Keratinocyte (primary cell): ENCODE data around the gene MYBPHL. TPM values are rescaled to one million over a fixed set of nuclear protein-coding genes. Genes with fewer than 3 reads are reported as not detected.

Source experiments
- DNase-seq: peaks from one replicate; pipeline ENCODE4 v3.0.0-alpha.2; 2011; ENCODE audit warnings: low read depth, missing footprints, low spot score
- FAIRE-seq: peaks from 2 replicates; lab custom pipeline; 2011; peaks lifted over from hg19 to GRCh38; lab: Jason Lieb, UNC
- H2AFZ ChIP-seq: 2 replicates; pipeline ENCODE4 v1.6.0; 2012; ENCODE audit warnings: low read length, control low read depth, inconsistent platforms; ENCODE audit not compliant: control insufficient read depth
- H3K27ac ChIP-seq: 2 replicates; pipeline ENCODE4 v1.5.1; 2011; ENCODE audit warnings: low read length; ENCODE audit not compliant: control insufficient read depth, insufficient read depth
- H3K27me3 ChIP-seq: 3 replicates; pipeline ENCODE4 v1.6.0; 2011; ENCODE audit warnings: low read length; ENCODE audit not compliant: control insufficient read depth, insufficient read depth; ENCODE audit errors: extremely low read depth
- H3K36me3 ChIP-seq, 2 experiments: 2 replicates in 1 of 2; 3 replicates in 1 of 2; pipeline ENCODE4 v1.5.1; 2011; ENCODE audit warnings: low read length in 2 of 2, mild to moderate bottlenecking in 1 of 2; ENCODE audit not compliant: control insufficient read depth in 2 of 2, insufficient read depth in 2 of 2; ENCODE audit errors: extremely low read depth in 1 of 2
- H3K4me1 ChIP-seq: 3 replicates; pipeline ENCODE4 v1.5.1; 2011; ENCODE audit warnings: low read length; ENCODE audit not compliant: control insufficient read depth, insufficient read depth; ENCODE audit errors: extremely low read depth
- H3K4me2 ChIP-seq: 3 replicates; pipeline ENCODE4 v1.6.0; 2011; ENCODE audit warnings: low read depth, low read length; ENCODE audit not compliant: control insufficient read depth, insufficient read depth; ENCODE audit errors: extremely low read depth
- H3K4me3 ChIP-seq, 3 experiments: fragments of 200-600 bp in 1 of 3; sonication (generic) in 1 of 3; 2 replicates in 2 of 3; 3 replicates in 1 of 3; pipeline ENCODE4 v1.5.1; 2011 to 2016; ENCODE audit warnings: low read length in 3 of 3, mild to moderate bottlenecking in 3 of 3, control low read depth in 2 of 3, inconsistent platforms in 1 of 3, low read depth in 1 of 3, mixed read lengths in 1 of 3, mixed run types in 1 of 3, moderate library complexity in 1 of 3; ENCODE audit not compliant: control insufficient read depth in 2 of 3, insufficient read depth in 2 of 3; ENCODE audit errors: extremely low read depth in 1 of 3
- H3K79me2 ChIP-seq: 2 replicates; pipeline ENCODE4 v1.6.0; 2012; ENCODE audit warnings: low read length; ENCODE audit not compliant: control insufficient read depth, insufficient read depth
- H3K9ac ChIP-seq: 3 replicates; pipeline ENCODE4 v1.6.0; 2011; ENCODE audit warnings: low read length; ENCODE audit not compliant: control insufficient read depth, insufficient read depth; ENCODE audit errors: extremely low read depth
- H3K9me1 ChIP-seq: 3 replicates; pipeline ENCODE4 v1.6.0; 2011; ENCODE audit warnings: low read length; ENCODE audit not compliant: control insufficient read depth, insufficient read depth; ENCODE audit errors: extremely low read depth
- H3K9me3 ChIP-seq: 2 replicates; pipeline ENCODE4 v1.5.1; 2012; ENCODE audit warnings: low read depth, low read length; ENCODE audit not compliant: control insufficient read depth
- H4K20me1 ChIP-seq: 3 replicates; pipeline ENCODE4 v1.6.0; 2011; ENCODE audit warnings: low read length; ENCODE audit not compliant: control insufficient read depth, insufficient read depth; ENCODE audit errors: extremely low read depth
- EZH2 ChIP-seq: IDR thresholded peaks from one replicate; pipeline ENCODE4 v1.6.1; 2012; ENCODE audit warnings: inconsistent platforms, mild to moderate bottlenecking, low read length, moderate library complexity
- dilution Hi-C: fragments of 300-500 bp; cut with MboI; formaldehyde crosslinking; loops from one replicate; pipeline ENCODE4 v1.7.0; 2020; ENCODE audit warnings: low sequenced_read_pairs; ENCODE audit not compliant: extremely low pct_ligation_motif_present
- polyA plus RNA-seq, 5 experiments: library from polyadenylated mRNA; depleted of rRNA in 3 of 5; stranded (reverse) in 3 of 5; stranded (forward) in 1 of 5; unstranded in 1 of 5; fragments of >200 nt; gene quantifications; 1 replicate in 1 of 5; 2 replicates in 3 of 5; 3 replicates in 1 of 5; pipeline versions ENCODE4 v1.2.1 to v1.2.3, GENCODE V29; 2011 to 2012; ENCODE audit warnings: missing spikeins in 2 of 5, low read depth in 1 of 5, low replicate concordance in 1 of 5
- TF ChIP-seq, protein P1 (sequence below), 3 experiments: IDR thresholded peaks in 1 of 3; conservative IDR thresholded peaks in 1 of 3; optimal IDR thresholded peaks in 1 of 3; 2 replicates in 2 of 3; 3 replicates in 1 of 3; pipeline versions ENCODE3 to v1.5.1; 2011; ENCODE audit warnings: low read length in 3 of 3, mild to moderate bottlenecking in 3 of 3, moderate library complexity in 2 of 3, control low read depth in 1 of 3, inconsistent platforms in 1 of 3; ENCODE audit not compliant: insufficient read depth in 2 of 3; ENCODE audit errors: extremely low read depth in 1 of 3

Gene MYBPHL
- polyA plus RNA-seq, 1 donor (not counting 4 experiments of a cell fraction or from before 2014, with no cell fraction given) = 1.1 TPM

DNA sequence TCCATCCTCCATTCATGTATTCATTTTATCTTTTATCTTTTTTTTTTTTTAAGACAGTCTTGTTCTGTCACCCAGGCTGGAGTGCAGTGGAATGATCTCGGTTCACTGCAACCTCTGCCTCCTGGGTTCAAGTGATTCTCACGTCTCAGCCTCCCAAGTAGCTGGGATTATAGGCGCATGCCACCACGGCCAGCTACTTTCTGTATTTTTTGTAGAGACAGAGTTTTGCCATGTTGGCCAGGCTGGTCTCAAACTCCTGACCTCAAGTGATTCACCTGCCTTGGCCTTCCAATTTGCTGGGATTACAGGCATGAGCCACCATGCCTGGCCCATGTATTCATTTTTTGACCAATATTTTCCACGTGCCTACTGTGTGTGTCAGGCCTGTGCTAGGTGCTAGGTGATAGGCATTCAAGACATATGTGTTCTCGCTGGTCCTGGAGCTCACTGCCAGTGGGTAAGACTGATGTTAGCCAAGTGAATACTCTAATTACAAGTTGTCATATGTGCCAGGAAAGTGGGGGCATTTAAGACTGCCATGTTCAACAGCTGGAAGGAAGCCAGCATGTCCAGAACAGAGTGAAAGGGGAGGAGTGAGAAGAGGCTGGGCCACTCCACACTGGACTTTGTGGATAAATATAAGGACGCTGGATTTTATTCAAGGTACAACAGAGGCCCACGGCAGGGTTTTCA is 62.8 kb downstream of the MYBPHL start:
- TF ChIP-seq, protein P1, sequence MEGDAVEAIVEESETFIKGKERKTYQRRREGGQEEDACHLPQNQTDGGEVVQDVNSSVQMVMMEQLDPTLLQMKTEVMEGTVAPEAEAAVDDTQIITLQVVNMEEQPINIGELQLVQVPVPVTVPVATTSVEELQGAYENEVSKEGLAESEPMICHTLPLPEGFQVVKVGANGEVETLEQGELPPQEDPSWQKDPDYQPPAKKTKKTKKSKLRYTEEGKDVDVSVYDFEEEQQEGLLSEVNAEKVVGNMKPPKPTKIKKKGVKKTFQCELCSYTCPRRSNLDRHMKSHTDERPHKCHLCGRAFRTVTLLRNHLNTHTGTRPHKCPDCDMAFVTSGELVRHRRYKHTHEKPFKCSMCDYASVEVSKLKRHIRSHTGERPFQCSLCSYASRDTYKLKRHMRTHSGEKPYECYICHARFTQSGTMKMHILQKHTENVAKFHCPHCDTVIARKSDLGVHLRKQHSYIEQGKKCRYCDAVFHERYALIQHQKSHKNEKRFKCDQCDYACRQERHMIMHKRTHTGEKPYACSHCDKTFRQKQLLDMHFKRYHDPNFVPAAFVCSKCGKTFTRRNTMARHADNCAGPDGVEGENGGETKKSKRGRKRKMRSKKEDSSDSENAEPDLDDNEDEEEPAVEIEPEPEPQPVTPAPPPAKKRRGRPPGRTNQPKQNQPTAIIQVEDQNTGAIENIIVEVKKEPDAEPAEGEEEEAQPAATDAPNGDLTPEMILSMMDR (optimal IDR thresholded peaks at IDR 0.05 in 1 of 3, IDR thresholded peaks at IDR 0.05 in 1 of 3, conservative IDR thresholded peaks at IDR 0.05 in 1 of 3; ENCODE audit: extremely low read depth in 1 of 3, insufficient read depth in 2 of 3, low read length in 3 of 3) = no peak
- no peak for TF ChIP-seq EZH2
- H3K4me3 ChIP-seq = no peak overlapping the region
- H3K9me1 ChIP-seq = peaks cover 3% of the 10 kb centered on the region
- DNase-seq (no peak), FAIRE-seq (no peak)
- dilution Hi-C loops = no loop called here
- H3K4me1 ChIP-seq = peaks cover 22% of the 10 kb centered on the region
- no peaks in the 10 kb centered on the region for H3K9me3 ChIP-seq
- H2AFZ ChIP-seq = no peak overlapping the region
- no peak overlapping the region for H3K9ac ChIP-seq
- H3K4me2 ChIP-seq = no peak overlapping the region
- no peaks in the 10 kb centered on the region for H3K27me3 ChIP-seq
- H3K27ac ChIP-seq = no peak overlapping the region
- no peaks in the 10 kb centered on the region for H3K79me2 ChIP-seq
- peaks cover 5% of the 10 kb centered on the region for H4K20me1 ChIP-seq
- peaks cover 3 to 4% of the 10 kb centered on the region in 2 experiments for H3K36me3 ChIP-seq

DNA sequence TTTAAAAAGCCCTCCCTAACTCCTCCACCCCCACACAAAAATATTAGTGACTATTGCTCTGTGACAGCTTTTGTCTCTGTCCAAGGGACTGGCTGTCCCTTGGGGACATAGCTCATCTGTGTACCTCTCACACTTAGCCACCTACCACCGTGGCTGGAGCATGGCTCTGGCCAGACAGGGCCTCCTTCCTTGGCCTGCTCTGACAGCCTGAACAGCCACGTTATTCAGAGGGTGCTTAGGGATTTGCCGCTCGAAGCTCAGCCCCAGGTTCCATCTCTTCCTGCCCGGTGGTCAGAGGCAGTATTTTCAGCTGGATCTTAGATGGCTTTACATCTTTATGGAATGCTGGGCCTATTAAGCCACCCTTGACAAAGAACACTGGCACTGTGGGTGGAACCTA is 63.6 kb downstream of the MYBPHL start:
- Histone ChIP-seq H3K27me3 (no peaks in the 10 kb centered on the region), H3K4me1 (peaks cover 29% of the 10 kb centered on the region), H3K36me3 (peaks cover 8 to 11% of the 10 kb centered on the region in 2 experiments), H3K79me2 (no peaks in the 10 kb centered on the region), H3K9me1 (peaks cover 3% of the 10 kb centered on the region), H3K27ac (no peak overlapping the region), H3K4me3 (no peak overlapping the region), H3K9me3 (no peaks in the 10 kb centered on the region), H2AFZ (no peak overlapping the region), H3K4me2 (no peak overlapping the region), H3K9ac (no peak overlapping the region), H4K20me1 (peaks cover 5% of the 10 kb centered on the region)
- dilution Hi-C loops = no loop called here
- no peak for DNase-seq
- TF ChIP-seq, protein P1 (optimal IDR thresholded peaks at IDR 0.05 in 1 of 3, IDR thresholded peaks at IDR 0.05 in 1 of 3, conservative IDR thresholded peaks at IDR 0.05 in 1 of 3; ENCODE audit: extremely low read depth in 1 of 3, insufficient read depth in 2 of 3, low read length in 3 of 3) = no peak
- no peak for TF ChIP-seq EZH2
- FAIRE-seq = no peak
